Measurements from ENCODE around the gene XIAP. TPM values are rescaled to one million over a fixed set of nuclear protein-coding genes. Genes with fewer than 3 reads are reported as not detected.
"Not testable (repeated sequence)": the region's sequence is repeated elsewhere in the genome, so short reads cannot be mapped to it uniquely, and the experiment has no call there.

Gene XIAP
- total RNA-seq, 6 experiments from 2014 or later: 34.4 to 48.4 (median 38.8) TPM

DNA sequence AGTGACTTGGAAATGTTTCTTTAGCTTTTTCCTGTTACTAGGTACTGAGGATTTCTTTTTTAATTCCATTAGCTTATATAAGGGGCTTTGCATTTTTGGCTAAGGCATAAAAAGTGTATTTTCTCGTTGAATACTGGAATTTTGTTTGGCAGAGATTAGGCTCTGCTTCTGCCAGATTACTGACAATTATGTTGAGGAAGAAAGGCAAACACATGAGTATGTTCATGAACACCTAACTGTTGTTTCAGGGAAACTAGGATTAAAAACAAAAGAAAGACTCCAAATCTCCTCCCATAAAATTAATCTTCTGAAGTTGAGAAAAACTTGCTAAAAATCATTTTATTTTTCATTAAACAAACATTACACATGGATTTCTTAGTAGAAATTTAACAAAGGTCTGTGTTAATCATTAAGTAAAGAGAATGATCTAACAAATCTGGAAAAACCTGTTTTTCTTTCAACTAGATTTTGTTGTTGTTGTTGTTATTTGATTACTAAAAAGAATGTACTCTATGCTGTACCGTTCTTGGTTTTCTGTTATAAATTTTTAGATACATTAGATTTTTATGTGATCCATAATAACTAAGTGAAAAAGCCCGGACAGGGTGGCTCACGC is 58.4 kb downstream of the XIAP start:
- TF ChIP-seq, protein P1, sequence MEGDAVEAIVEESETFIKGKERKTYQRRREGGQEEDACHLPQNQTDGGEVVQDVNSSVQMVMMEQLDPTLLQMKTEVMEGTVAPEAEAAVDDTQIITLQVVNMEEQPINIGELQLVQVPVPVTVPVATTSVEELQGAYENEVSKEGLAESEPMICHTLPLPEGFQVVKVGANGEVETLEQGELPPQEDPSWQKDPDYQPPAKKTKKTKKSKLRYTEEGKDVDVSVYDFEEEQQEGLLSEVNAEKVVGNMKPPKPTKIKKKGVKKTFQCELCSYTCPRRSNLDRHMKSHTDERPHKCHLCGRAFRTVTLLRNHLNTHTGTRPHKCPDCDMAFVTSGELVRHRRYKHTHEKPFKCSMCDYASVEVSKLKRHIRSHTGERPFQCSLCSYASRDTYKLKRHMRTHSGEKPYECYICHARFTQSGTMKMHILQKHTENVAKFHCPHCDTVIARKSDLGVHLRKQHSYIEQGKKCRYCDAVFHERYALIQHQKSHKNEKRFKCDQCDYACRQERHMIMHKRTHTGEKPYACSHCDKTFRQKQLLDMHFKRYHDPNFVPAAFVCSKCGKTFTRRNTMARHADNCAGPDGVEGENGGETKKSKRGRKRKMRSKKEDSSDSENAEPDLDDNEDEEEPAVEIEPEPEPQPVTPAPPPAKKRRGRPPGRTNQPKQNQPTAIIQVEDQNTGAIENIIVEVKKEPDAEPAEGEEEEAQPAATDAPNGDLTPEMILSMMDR (IDR thresholded peaks at IDR 0.05): no peak
- Mint-ChIP-seq H3K4me3 (no peak overlapping the region), H3K27ac (no peak overlapping the region), H3K9me3 (no peaks in the 10 kb centered on the region), H3K36me3 (ENCODE audit: low read depth) (no peaks in the 10 kb centered on the region), H3K4me1 (ENCODE audit: low read depth) (peaks cover 10% of the 10 kb centered on the region), H3K27me3 (ENCODE audit: insufficient read depth) (no peaks in the 10 kb centered on the region)
- DNase-seq: no peak

DNA sequence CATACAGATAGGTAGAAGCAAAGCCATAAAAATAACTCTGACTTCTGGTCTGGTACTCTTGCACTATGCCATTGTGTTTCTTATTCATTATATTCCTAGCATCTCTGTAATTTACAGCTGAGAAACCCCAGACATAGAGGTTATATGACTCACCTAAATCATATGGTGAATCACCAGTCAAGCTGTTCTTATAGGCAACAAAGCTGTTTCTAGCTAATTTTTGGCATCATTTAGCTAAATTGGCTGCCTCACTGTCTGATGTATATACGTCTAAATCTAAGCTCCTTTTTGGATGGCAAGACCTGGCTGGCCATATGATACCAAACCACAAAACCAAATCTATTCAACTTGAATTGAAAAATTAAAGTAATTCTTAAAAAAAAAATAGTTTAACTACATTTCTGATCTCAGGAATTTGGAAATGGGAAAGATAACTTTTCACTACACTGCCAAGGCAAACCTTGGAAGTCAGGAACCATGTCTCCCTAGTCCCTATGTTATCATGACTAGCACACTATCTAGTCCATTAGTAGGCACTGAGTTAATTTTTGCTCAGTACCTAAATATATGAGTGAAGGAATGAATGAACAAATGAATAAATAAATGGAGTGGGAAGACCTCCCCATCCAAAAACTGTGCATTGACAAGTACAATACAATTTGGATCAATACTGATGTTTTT is 60.4 kb downstream of the XIAP start:
- Mint-ChIP-seq H3K27ac (no peak overlapping the region), H3K9me3 (no peaks in the 10 kb centered on the region), H3K4me1 (ENCODE audit: low read depth) (peaks cover 10% of the 10 kb centered on the region), H3K36me3 (ENCODE audit: low read depth) (no peaks in the 10 kb centered on the region), H3K27me3 (ENCODE audit: insufficient read depth) (no peaks in the 10 kb centered on the region), H3K4me3 (no peak overlapping the region)
- TF ChIP-seq, protein P1 (IDR thresholded peaks at IDR 0.05): no peak
- peak; percentile 58 for DNase-seq

DNA sequence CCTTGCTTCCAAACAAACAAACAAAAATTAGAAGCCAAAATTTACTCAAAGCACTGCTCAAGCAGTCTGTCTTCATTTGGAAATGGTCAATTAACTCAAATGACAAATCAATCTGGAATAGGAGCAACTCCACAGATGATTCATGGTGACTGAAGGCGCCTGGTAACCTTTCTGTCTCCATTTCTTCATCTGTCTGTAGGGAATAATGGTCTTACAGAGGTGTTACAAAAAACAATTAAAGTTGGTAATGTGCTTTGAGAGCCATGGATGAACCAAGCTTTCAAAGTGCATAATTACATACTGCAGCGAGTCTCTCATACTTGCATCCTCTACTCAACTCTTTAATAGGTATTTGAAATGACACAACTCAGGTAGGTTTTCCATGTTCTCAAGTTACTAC is 63.4 kb downstream of the XIAP start:
- DNase-seq: no peak
- Mint-ChIP-seq H3K27ac (no peak overlapping the region), H3K36me3 (ENCODE audit: low read depth) (no peaks in the 10 kb centered on the region), H3K4me3 (no peak overlapping the region), H3K9me3 (no peaks in the 10 kb centered on the region), H3K4me1 (ENCODE audit: low read depth) (peaks cover 10% of the 10 kb centered on the region), H3K27me3 (ENCODE audit: insufficient read depth) (peaks cover 2% of the 10 kb centered on the region)
- TF ChIP-seq, protein P1 (IDR thresholded peaks at IDR 0.05): no peak

DNA sequence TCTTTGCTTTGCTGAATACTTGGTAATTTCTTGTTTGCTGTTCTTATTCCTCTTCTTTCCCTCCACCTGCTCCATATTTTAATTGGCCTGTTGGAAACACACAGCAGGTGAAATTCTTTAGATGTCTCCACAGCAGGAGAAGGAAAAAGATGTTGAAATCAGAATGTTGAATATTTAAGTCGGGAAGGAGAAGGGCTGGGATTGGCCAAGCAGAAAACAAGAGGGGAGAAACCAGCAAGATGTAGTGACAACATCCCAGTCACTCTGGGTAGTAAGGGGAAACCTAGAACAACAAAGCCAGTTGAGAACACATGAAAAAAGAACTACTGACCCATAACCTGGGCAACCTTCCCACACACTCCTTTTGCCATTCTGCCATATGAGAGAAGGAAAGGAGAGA is 64.3 kb downstream of the XIAP start:
- no peaks in the 10 kb centered on the region for H3K36me3 Mint-ChIP-seq (ENCODE audit: low read depth)
- H3K27ac Mint-ChIP-seq: no peak overlapping the region
- H3K4me1 Mint-ChIP-seq (ENCODE audit: low read depth): peaks cover 10% of the 10 kb centered on the region
- H3K27me3 Mint-ChIP-seq (ENCODE audit: insufficient read depth): peaks cover 2% of the 10 kb centered on the region
- DNase-seq: no peak
- H3K9me3 Mint-ChIP-seq: no peaks in the 10 kb centered on the region
- H3K4me3 Mint-ChIP-seq: no peak overlapping the region
- TF ChIP-seq, protein P1 (IDR thresholded peaks at IDR 0.05): no peak

DNA sequence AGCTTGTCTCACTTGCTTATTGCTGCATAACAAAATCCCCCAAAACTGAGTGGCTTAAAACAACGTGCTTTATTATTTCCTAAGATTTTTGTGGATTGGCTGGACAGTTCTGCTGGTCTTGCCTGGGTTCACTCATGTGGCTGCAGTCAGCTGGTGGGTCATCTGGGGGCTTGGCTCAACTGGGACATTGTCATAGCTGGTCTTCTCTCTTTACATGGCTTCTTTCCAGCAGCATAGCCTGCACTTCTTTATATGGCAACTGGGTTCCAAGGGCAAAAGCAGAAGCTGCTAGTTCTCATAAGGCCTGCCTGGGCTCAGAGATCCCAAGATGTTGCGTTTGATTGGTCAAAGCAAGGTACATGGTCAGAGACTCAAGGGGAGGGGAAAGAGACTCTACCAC is 68.0 kb downstream of the XIAP start:
- Mint-ChIP-seq H3K36me3 (ENCODE audit: low read depth) (peaks cover 5% of the 10 kb centered on the region; the same call in 1 of the 2 replicates), H3K27me3 (ENCODE audit: insufficient read depth) (peaks cover 6% of the 10 kb centered on the region), H3K9me3 (peaks cover 7% of the 10 kb centered on the region), H3K4me3 (no peak overlapping the region), H3K27ac (no peak overlapping the region), H3K4me1 (ENCODE audit: low read depth) (no peaks in the 10 kb centered on the region)
- no peak for DNase-seq
- TF ChIP-seq, protein P1 (IDR thresholded peaks at IDR 0.05): no peak

DNA sequence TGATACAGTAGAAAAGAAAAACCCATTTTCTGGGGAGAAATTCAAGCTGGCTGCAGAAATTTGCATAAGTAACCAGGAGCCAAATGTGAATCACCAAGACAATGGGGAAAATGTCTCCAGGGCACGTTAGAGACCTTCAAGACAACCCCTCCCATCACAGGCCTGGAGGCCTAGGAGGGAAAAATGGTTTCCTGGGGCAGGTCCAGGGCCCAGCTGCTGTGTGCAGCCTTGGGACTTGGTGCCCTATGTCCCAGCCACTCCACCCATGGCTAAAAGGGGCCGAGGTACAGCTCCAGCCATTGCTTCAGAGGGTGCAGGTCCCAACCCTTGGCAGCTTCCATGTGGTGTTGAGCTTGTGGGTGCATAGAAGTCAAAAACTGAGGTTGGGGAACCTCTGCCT is 72.2 kb downstream of the XIAP start:
- H3K4me3 Mint-ChIP-seq; DNase-seq; H3K27me3 Mint-ChIP-seq (ENCODE audit: insufficient read depth); H3K27ac Mint-ChIP-seq; H3K9me3 Mint-ChIP-seq; H3K4me1 Mint-ChIP-seq (ENCODE audit: low read depth); H3K36me3 Mint-ChIP-seq (ENCODE audit: low read depth): not testable (repeated sequence)

All from HFFc6 (cell line).